Panc1 (cell line): ENCODE results near the gene MPL. TPM values are rescaled to one million over a fixed set of nuclear protein-coding genes. Genes with fewer than 3 reads are reported as not detected.

Source experiments
- ATAC-seq: fragments of 200-7000 bp; cut with Tn5 transposase; 2 replicates; pipeline ENCODE4 v1.9.1; 2020; ENCODE audit warnings: mild to moderate bottlenecking, moderate library complexity
- BruUV-seq: library from RNA; stranded (reverse); fragments of 400-500 nt; replicated peaks from 2 replicates; lab custom pipeline; 2021; lab: Mats Ljungman, UMichigan
- CTCF ChIA-PET: fragments of 300-600 bp; sonication (Branson Sonifier 250); formaldehyde crosslinking; loops from one replicate; lab custom pipeline; 2022; ENCODE audit warnings: antibody characterized with exemption; lab: Charles Lee
- POLR2A ChIA-PET: fragments of 300-600 bp; sonication (Branson Sonifier 250); formaldehyde crosslinking; loops from one replicate; lab custom pipeline; 2022; ENCODE audit warnings: antibody characterized with exemption; lab: Charles Lee
- DNase-seq: peaks from one replicate; pipeline ENCODE4 v3.0.0-alpha.2; 2010; ENCODE audit warnings: low read depth, low spot score
- H3K27ac ChIP-seq: 2 replicates; pipeline ENCODE4 v1.5.1; 2011; ENCODE audit warnings: mild to moderate bottlenecking, low read length, inconsistent platforms
- H3K27me3 ChIP-seq: fragments of 200-500 bp; sonication (Bioruptor generic); 2 replicates; pipeline ENCODE4 v1.6.0; 2014; ENCODE audit warnings: low read length, inconsistent platforms; ENCODE audit not compliant: control insufficient read depth, insufficient read depth
- H3K36me3 ChIP-seq: fragments of 200-500 bp; sonication (Bioruptor generic); 2 replicates; pipeline ENCODE4 v1.5.1; 2014; ENCODE audit warnings: inconsistent platforms, mild to moderate bottlenecking, low read length, moderate library complexity; ENCODE audit not compliant: control insufficient read depth, insufficient read depth
- H3K4me1 ChIP-seq: 2 replicates; pipeline ENCODE4 v1.5.1; 2011; ENCODE audit warnings: inconsistent platforms, mild to moderate bottlenecking, low read length, moderate library complexity; ENCODE audit not compliant: control insufficient read depth, insufficient read depth
- H3K4me3 ChIP-seq, 2 experiments: 2 replicates each; pipeline ENCODE4 v1.5.1; 2011 to 2012; ENCODE audit warnings: low read depth in 2 of 2, low read length in 2 of 2, mild to moderate bottlenecking in 2 of 2, inconsistent platforms in 1 of 2, moderate library complexity in 1 of 2
- H3K9me3 ChIP-seq: fragments of 200-500 bp; sonication (Bioruptor generic); 2 replicates; pipeline ENCODE4 v1.5.1; 2014; ENCODE audit warnings: low read depth, mild to moderate bottlenecking, inconsistent platforms, low read length, moderate library complexity; ENCODE audit not compliant: control insufficient read depth, insufficient read depth
- CTCF ChIP-seq: fragments of 450-650 bp; IDR thresholded peaks from 2 replicates; pipeline ENCODE4 v1.5.1; 2017; ENCODE audit warnings: mild to moderate bottlenecking
- POLR2AphosphoS5 ChIP-seq: IDR thresholded peaks from 2 replicates; pipeline ENCODE4 v1.6.1; 2012; ENCODE audit warnings: mild to moderate bottlenecking, low read depth, low read length, moderate library complexity
- SIN3A ChIP-seq: IDR thresholded peaks from 2 replicates; pipeline ENCODE4 v1.6.1; 2012; ENCODE audit warnings: low read depth, mild to moderate bottlenecking, low read length, moderate library complexity, borderline replicate concordance; ENCODE audit not compliant: insufficient read depth
- TCF7L2 ChIP-seq: IDR thresholded peaks from 2 replicates; pipeline ENCODE4 v1.6.1; 2011; ENCODE audit warnings: mild to moderate bottlenecking, low read depth, low read length, inconsistent platforms
- in situ Hi-C: cut with HindIII; loops from 2 replicates; pipeline ENCODE4 v1.10.0; 2016; ENCODE audit warnings: low sequenced_read_pairs, low pct_unique_long_range_greater_than_20kb
- intact Hi-C: fragments of 100-400 bp; cut with micrococcal nuclease; formaldehyde crosslinking; loops from one replicate; pipeline ENCODE4 v1.10.0; 2022; ENCODE audit not compliant: unreplicated experiment
- total RNA-seq: library from RNA; stranded (reverse); gene quantifications from one replicate; pipeline ENCODE4 v1.2.1, GENCODE V29; 2021; ENCODE audit not compliant: unreplicated experiment
- TF ChIP-seq, protein P1 (sequence below), 2 experiments: IDR thresholded peaks; 2 replicates each; pipeline ENCODE4 v1.6.1; 2011 to 2012; ENCODE audit warnings: low read depth in 2 of 2, control low read depth in 1 of 2, low read length in 1 of 2, mild to moderate bottlenecking in 1 of 2, moderate library complexity in 1 of 2; ENCODE audit not compliant: insufficient read depth in 1 of 2

MPL gene
- total RNA-seq, 1 experiment from 2014 or later, result not detected

DNA sequence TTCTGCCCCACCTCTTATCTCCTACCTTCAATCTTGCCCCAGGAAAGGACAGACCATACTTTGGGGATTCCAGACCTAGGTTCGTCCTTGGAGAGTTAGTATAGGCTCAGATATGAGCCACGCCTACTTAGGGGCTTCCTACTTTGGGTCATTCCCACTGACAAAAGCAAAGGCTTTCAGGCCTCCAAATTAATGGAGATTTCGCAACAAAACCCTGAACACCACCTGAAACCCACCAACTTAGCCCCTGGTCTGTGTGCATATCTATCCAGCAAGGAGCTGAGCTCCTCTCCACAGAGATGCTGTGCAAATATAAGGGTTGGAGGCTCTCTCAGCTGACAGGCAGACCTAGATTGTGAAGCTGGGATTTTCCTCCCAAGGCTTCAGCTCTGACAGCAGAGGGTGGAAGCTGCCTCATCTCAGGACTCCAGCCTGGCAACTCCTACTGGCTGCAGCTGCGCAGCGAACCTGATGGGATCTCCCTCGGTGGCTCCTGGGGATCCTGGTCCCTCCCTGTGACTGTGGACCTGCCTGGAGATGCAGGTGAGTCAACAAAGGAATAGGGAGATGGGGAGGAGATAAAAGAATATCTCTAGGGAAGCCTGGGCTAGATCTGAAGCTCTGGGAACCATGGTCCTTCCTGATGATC is 2.1 kb downstream of the MPL start:
- Histone ChIP-seq H3K27ac (no peak overlapping the region), H3K4me3 (no peak overlapping the region), H3K9me3 (no peaks in the 10 kb centered on the region), H3K4me1 (no peaks in the 10 kb centered on the region), H3K27me3 (no peaks in the 10 kb centered on the region), H3K36me3 (no peaks in the 10 kb centered on the region)
- ATAC-seq (no peak), DNase-seq (no peak)
- in situ Hi-C loops, result no loop called here
- BruUV-seq, result no TSS peak
- ChIA-PET CTCF (no interaction called here), POLR2A (interaction anchor here (1.1 kb wide), 1 partner anchor 10 kb away, joined by 3 read pairs; no protein-coding TSS in a partner anchor)
- intact Hi-C loops, result no loop called here
- TF ChIP-seq SIN3A, result no peak
- TF ChIP-seq, protein P1, sequence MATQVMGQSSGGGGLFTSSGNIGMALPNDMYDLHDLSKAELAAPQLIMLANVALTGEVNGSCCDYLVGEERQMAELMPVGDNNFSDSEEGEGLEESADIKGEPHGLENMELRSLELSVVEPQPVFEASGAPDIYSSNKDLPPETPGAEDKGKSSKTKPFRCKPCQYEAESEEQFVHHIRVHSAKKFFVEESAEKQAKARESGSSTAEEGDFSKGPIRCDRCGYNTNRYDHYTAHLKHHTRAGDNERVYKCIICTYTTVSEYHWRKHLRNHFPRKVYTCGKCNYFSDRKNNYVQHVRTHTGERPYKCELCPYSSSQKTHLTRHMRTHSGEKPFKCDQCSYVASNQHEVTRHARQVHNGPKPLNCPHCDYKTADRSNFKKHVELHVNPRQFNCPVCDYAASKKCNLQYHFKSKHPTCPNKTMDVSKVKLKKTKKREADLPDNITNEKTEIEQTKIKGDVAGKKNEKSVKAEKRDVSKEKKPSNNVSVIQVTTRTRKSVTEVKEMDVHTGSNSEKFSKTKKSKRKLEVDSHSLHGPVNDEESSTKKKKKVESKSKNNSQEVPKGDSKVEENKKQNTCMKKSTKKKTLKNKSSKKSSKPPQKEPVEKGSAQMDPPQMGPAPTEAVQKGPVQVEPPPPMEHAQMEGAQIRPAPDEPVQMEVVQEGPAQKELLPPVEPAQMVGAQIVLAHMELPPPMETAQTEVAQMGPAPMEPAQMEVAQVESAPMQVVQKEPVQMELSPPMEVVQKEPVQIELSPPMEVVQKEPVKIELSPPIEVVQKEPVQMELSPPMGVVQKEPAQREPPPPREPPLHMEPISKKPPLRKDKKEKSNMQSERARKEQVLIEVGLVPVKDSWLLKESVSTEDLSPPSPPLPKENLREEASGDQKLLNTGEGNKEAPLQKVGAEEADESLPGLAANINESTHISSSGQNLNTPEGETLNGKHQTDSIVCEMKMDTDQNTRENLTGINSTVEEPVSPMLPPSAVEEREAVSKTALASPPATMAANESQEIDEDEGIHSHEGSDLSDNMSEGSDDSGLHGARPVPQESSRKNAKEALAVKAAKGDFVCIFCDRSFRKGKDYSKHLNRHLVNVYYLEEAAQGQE (IDR thresholded peaks at IDR 0.05; ENCODE audit: insufficient read depth in 1 of 2, low read depth in 2 of 2, low read length in 1 of 2), result no peak
- TF ChIP-seq CTCF, result no peak
- no peak for TF ChIP-seq TCF7L2

GRCh38 chr1:43340559-43340958 is 2.9 kb downstream of the MPL start:
- Histone ChIP-seq H3K9me3 (no peaks in the 10 kb centered on the region), H3K4me3 (no peak overlapping the region), H3K27me3 (no peaks in the 10 kb centered on the region), H3K36me3 (no peaks in the 10 kb centered on the region), H3K4me1 (no peaks in the 10 kb centered on the region), H3K27ac (no peak overlapping the region)
- DNase-seq, result no peak
- ChIA-PET POLR2A (no interaction called here), CTCF (no interaction called here)
- BruUV-seq, result no TSS peak
- in situ Hi-C loops (no loop called here), intact Hi-C loops (no loop called here)
- no peak for ATAC-seq
- TF ChIP-seq CTCF (no peak), POLR2AphosphoS5 (no peak), SIN3A (no peak), TCF7L2 (no peak)
- TF ChIP-seq, protein P1 (IDR thresholded peaks at IDR 0.05; ENCODE audit: insufficient read depth in 1 of 2, low read depth in 2 of 2, low read length in 1 of 2), result no peak
